Hypothalamus (tissue), 51 donors: Measurements from ENCODE around the gene CD63.

Experiments used
- DNase-seq, 51 donors: peaks; one replicate each; lab custom pipeline; 2025; lab: John Stamatoyannopoulos, UW

CD63 gene

DNA sequence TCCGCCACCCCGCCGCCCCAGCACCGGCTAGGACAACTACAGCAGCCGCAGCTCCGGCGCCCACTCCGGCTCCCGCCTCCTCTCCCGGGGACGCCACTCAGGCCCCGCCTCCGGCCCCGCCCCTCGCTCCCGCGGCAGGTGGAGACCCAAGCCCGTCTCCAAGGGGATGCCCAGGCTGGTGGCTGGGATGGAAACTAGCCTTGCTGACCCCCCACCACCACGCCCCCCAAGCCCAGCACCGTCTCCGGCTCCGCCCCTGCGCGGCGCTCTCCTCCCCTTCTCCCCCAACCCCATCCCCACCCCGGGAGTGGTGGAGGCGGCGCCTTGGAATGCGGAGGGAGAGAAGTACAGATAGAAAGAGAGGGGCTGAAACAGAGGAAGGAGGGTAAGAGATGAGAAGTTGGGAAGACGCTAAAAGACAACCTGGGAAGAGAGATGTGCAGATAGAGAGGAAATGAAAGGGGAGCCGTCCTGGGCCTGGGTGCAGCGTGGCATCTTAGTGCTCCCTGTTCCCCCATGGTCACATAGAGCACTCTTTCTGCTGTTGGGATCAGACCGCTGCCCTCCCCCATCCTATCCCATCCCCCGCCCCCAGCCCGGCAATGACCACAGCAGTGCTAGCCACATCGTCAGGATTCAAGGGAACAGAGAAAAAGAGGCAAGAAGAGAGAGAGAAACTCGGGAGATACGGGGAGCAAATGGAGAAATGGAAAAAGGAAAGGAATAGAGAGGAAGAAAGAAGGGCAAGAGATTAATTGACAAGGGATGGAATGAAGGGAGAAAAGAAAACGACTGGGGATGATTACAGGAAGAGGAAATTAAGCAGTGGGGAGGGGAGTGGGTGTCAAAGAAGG, 20.7 kb downstream of the CD63 start, which contains the start of gene ITGA7:
ITGA7 (minus strand) TSS at position 64 of the 854 bp plus-strand sequence. CDS start 222 bp downstream, outside the sequence.
- DNase-seq, result peak in 46 of 51 donors; percentile 19 to 79 (median 58)

DNA sequence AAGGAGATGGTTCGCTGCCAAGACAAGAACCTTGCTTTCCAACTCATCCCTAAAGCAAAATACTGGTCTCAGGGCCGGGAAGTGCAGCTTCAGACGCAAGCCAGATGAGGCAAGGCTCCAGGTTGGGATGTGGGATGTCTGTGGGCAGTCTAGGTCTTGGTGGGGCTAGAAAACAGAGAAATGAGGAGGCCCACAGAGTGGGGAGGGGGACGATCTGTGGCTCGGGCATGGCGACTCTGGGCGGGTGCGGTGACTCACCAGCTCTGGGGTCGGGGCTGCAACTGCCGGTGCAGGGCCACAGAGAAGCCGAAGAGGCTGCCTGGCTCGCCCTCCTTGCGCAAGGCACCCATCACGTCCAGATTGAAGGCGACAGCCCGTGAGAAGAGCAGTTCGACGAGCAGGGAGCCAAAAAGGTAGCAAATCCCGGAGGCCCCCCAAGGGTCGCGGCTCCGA, 21.6 kb downstream of the CD63 start:
- peak in 5 of 51 donors; percentile 6 to 40 (median 29) for DNase-seq

- no peak for DNase-seq
These were observed 22.1 kb downstream of the CD63 start for GRCh38 chr12:55706568-55707218.

- DNase-seq, result peak in 1 of 51 donors; percentile 3
These were observed 22.9 kb downstream of the CD63 start for GRCh38 chr12:55705782-55706402.

DNA sequence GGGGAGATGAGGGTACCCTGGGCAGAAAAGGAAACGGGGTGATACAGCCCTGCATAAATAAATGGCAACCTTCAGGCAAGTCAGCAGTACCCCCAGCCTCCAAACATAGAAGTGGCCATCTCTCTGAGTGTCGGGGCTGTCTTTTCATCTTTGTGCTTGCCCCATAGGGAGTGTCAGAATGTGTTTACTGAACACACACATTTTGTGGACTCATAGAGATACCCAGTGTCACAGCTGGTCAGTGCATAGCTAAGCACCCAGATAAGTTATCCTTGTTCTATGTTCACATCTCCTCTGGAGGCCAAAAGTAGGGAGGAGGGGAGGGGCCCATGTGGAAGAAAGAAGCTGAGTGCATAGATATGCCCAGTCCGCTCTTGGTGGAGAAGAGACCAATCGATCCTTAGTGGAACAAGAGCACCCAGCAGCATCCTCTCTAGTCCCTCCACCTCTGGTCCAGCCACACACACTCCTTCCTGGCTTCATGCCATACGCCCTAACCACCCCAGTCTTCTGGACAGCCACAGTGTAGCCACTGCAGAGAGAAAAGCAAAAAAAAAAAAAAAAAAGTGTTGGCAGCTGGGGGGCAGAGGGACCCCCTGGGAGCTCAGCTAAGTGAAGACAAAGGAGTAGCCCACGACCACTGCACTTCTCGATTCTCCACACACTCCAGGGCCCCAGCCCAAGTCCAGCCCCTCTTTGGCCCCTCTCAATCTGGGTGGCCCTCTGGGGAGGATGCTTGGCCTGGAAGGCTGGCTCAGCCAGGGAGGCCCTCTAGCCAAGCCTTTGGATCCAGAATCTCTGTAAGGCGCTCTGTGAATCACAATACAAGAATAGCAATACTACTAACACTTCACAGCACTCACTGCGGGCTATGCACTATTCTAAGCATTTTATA, 23.7 kb downstream of the CD63 start:
- DNase-seq, result peak in 4 of 51 donors; percentile 16 to 37 (median 26)

- DNase-seq, result peak in 8 of 51 donors; percentile 9 to 46 (median 20)
These were observed 24.7 kb downstream of the CD63 start for GRCh38 chr12:55703901-55704761.

- peak in 17 of 51 donors; percentile 8 to 59 (median 27) for DNase-seq
These were observed 25.5 kb downstream of the CD63 start for GRCh38 chr12:55703288-55703687.

DNA sequence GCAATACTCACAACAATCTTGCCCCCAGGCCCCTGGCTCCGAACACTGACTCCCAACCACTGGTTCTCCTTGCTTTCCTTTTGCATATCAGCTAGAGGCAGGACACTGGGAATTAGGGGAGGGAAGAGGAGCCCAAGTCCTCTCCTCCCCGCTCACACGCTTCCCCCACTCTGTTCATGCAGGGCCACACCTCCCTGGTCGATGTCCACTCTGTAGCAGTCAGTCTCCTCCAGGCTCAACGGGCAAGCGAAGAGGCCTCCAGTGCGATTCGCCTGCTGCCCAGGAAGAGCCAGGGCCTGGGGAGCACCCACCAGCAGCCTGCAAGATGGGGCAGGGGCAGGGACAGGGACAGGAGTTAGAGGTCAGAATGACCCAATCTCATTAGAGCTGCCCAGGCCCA, 25.9 kb downstream of the CD63 start:
- DNase-seq, result no peak

- DNase-seq, result no peak
These were observed 28.4 kb downstream of the CD63 start for GRCh38 chr12:55700255-55701018.

DNA sequence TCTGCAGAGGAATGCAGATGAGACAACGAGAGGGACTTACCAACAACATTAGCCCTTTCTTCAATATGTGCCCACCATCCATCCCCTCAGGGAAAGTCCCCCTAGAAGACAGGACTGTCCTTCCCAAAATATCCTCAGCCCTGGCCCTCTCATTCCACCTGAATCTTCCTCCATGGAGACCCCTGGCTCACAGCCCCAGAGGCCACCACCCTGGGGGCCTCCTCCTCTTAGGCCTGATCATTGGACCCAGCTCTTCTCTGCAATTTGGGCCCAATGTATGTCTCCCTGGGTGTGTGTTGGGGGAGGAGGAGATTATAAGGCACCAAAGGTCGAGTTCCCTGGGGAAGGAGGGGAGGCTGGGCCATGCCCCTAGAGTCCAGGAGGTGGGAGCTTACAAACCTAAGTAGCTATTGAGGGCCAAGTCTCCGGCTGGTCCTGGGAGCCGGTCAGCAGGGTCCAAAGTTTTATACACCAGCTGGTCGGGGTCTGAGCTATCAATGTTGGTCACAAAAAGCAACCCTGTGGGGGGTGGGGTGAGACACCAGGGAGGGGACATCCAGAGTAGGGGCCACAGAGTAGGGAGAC, 29.2 kb downstream of the CD63 start:
- no peak for DNase-seq

GRCh38 chr12:55698965-55699364, 29.8 kb downstream of the CD63 start:
- no peak for DNase-seq

GRCh38 chr12:55698241-55698955, 30.4 kb downstream of the CD63 start:
- DNase-seq, result no peak

GRCh38 chr12:55697686-55698085, 31.1 kb downstream of the CD63 start:
- DNase-seq, result no peak

- DNase-seq, result no peak
These were observed 31.9 kb downstream of the CD63 start for GRCh38 chr12:55696796-55697462.

GRCh38 chr12:55696141-55696540, 32.7 kb downstream of the CD63 start:
- DNase-seq, result no peak

- no peak for DNase-seq
These were observed 33.5 kb downstream of the CD63 start for GRCh38 chr12:55695349-55695748.

GRCh38 chr12:55694651-55695050, 34.2 kb downstream of the CD63 start:
- DNase-seq, result no peak
